ENCODE results near the gene OVCA2. TPM values are rescaled to one million over a fixed set of nuclear protein-coding genes. Genes with fewer than 3 reads are reported as not detected.

The OVCA2 gene
- total RNA-seq, 1 donor from 2014 or later, result 43.9 TPM

GRCh38 chr17:2082003-2082781 is 40.4 kb downstream of the OVCA2 start:
- DNase-seq (ENCODE audit: low read depth), result peak; percentile 89

- no peak for DNase-seq (ENCODE audit: low read depth)
Measured at GRCh38 chr17:2083613-2084035, 41.8 kb downstream of the OVCA2 start.

GRCh38 chr17:2084036-2084765 is 42.4 kb downstream of the OVCA2 start:
- peak; percentile 21 for DNase-seq (ENCODE audit: low read depth)

GRCh38 chr17:2084766-2085647 is 43.2 kb downstream of the OVCA2 start:
- DNase-seq (ENCODE audit: low read depth), result no peak

- DNase-seq (ENCODE audit: low read depth), result peak; percentile 50
Measured at GRCh38 chr17:2085648-2085949, 43.8 kb downstream of the OVCA2 start.

- no peak for DNase-seq (ENCODE audit: low read depth)
Measured at GRCh38 chr17:2086306-2086705, 44.5 kb downstream of the OVCA2 start.

- no peak for DNase-seq (ENCODE audit: low read depth)
Measured at GRCh38 chr17:2087597-2088211, 45.9 kb downstream of the OVCA2 start.

GRCh38 chr17:2089021-2089422 is 47.2 kb downstream of the OVCA2 start:
- no peak for DNase-seq (ENCODE audit: low read depth)

- DNase-seq (ENCODE audit: low read depth), result no peak
Measured at GRCh38 chr17:2090210-2090641, 48.4 kb downstream of the OVCA2 start.

GRCh38 chr17:2090804-2091534 is 49.1 kb downstream of the OVCA2 start:
- peak; percentile 58 for DNase-seq (ENCODE audit: low read depth)

GRCh38 chr17:2092253-2092652 is 50.4 kb downstream of the OVCA2 start:
- peak; percentile 23 for DNase-seq (ENCODE audit: low read depth)

MicroRNAs encoded within 50 kb of the gene (microRNA counts, 767-probe panel; counts per million panel counts)
- microRNA hsa-miR-132-3p (not detected), microRNA hsa-miR-212-3p (not detected)

Small RNA genes within 50 kb of the gene (microRNA-seq; reads per million reads assigned to microRNA genes)
- 314 reads per million, percentile 67 among the genes with 10 or more reads in this experiment for gene MIR132
- 6.3 reads per million, percentile 26 among the genes with 10 or more reads in this experiment for gene MIR212

Other genes starting within 250 kb of the OVCA2 start
- gene SMYD4, start 212.1 kb upstream of the OVCA2 start, total RNA-seq, result 6.8 and 8.8 TPM in 2 replicates
- gene RPA1, start 212.0 kb upstream of the OVCA2 start, total RNA-seq, result 11.3 and 11.6 TPM in 2 replicates
- 0.96 and 1.9 TPM in 2 replicates for gene RTN4RL1, start 16.7 kb upstream of the OVCA2 start, total RNA-seq
- 36.1 and 39.4 TPM in 2 replicates for gene DPH1, start 11.9 kb upstream of the OVCA2 start, total RNA-seq
- gene HIC1, start 13.1 kb downstream of the OVCA2 start, total RNA-seq, result 2.9 and 6.8 TPM in 2 replicates